Mesenchymal stem cell (in vitro differentiated cells and primary cell): ENCODE results near the gene CLTC.

ENCODE experiments used
- DNase-seq: peaks from one replicate; pipeline ENCODE4 v3.0.0-alpha.2; 2013
- H2AFZ ChIP-seq: one replicate; pipeline ENCODE4 v1.6.1; 2013; ENCODE audit warnings: low read depth, mild to moderate bottlenecking, control low read depth, inconsistent platforms, low read length, moderate library complexity
- H2AK5ac ChIP-seq: 2 replicates; pipeline ENCODE4 v1.6.1; 2013; ENCODE audit warnings: low read length, moderate library complexity, mild to moderate bottlenecking, inconsistent platforms; ENCODE audit not compliant: severe bottlenecking
- H2BK120ac ChIP-seq: one replicate; pipeline ENCODE4 v1.6.1; 2013; ENCODE audit warnings: low read depth, mild to moderate bottlenecking, inconsistent platforms, low read length, moderate library complexity
- H2BK12ac ChIP-seq, 2 experiments: one replicate each; pipeline ENCODE4 v1.6.1; 2013; ENCODE audit warnings: inconsistent platforms in 2 of 2, low read length in 2 of 2, mild to moderate bottlenecking in 2 of 2, moderate library complexity in 2 of 2, control low read depth in 1 of 2
- H2BK15ac ChIP-seq: one replicate; pipeline ENCODE4 v1.6.1; 2013; ENCODE audit warnings: mild to moderate bottlenecking, low read depth, inconsistent platforms; ENCODE audit not compliant: poor library complexity, severe bottlenecking
- H2BK5ac ChIP-seq: 2 replicates; pipeline ENCODE4 v1.6.1; 2013; ENCODE audit warnings: low read depth, mild to moderate bottlenecking, low read length, control low read depth, inconsistent platforms; ENCODE audit not compliant: poor library complexity, severe bottlenecking
- H3K14ac ChIP-seq, 2 experiments: one replicate each; pipeline ENCODE4 v1.6.1; 2013; ENCODE audit warnings: inconsistent platforms in 2 of 2, low read length in 2 of 2, control low read depth in 1 of 2, mild to moderate bottlenecking in 1 of 2, moderate library complexity in 1 of 2
- H3K18ac ChIP-seq, 2 experiments: one replicate each; pipeline ENCODE4 v1.6.1; 2013; ENCODE audit warnings: inconsistent platforms in 2 of 2, low read length in 2 of 2, control low read depth in 1 of 2, low read depth in 1 of 2, mild to moderate bottlenecking in 1 of 2
- H3K23ac ChIP-seq, 2 experiments: one replicate each; pipeline ENCODE4 v1.6.1; 2013; ENCODE audit warnings: inconsistent platforms in 2 of 2, low read length in 2 of 2, mild to moderate bottlenecking in 2 of 2, moderate library complexity in 2 of 2, control low read depth in 1 of 2
- H3K27ac ChIP-seq: 2 replicates; pipeline ENCODE4 v1.5.1; 2013; ENCODE audit warnings: mild to moderate bottlenecking, moderate library complexity, low read length, control low read depth, inconsistent platforms; ENCODE audit not compliant: poor library complexity, severe bottlenecking
- H3K27me3 ChIP-seq, 2 experiments: 2 replicates each; pipeline versions ENCODE4 v1.6.1 to v1.7.0; 2013; ENCODE audit warnings: low read length in 2 of 2, mild to moderate bottlenecking in 2 of 2, moderate library complexity in 2 of 2, control low read depth in 1 of 2, inconsistent platforms in 1 of 2; ENCODE audit not compliant: control insufficient read depth in 1 of 2, insufficient read depth in 1 of 2
- H3K36me3 ChIP-seq, 2 experiments: 2 replicates each; pipeline versions ENCODE4 v1.6.1 to v1.7.0; 2013; ENCODE audit warnings: low read length in 2 of 2, control low read depth in 1 of 2, inconsistent platforms in 1 of 2, low read depth in 1 of 2, mild to moderate bottlenecking in 1 of 2; ENCODE audit not compliant: insufficient read depth in 2 of 2, control insufficient read depth in 1 of 2
- H3K4ac ChIP-seq, 2 experiments: one replicate each; pipeline ENCODE4 v1.6.1; 2013; ENCODE audit warnings: inconsistent platforms in 2 of 2, low read length in 2 of 2, mild to moderate bottlenecking in 2 of 2, moderate library complexity in 2 of 2, control low read depth in 1 of 2, low read depth in 1 of 2
- H3K4me1 ChIP-seq: 2 replicates; pipeline ENCODE4 v1.6.1; 2013; ENCODE audit warnings: low read depth, low read length, control low read depth; ENCODE audit not compliant: control insufficient read depth, insufficient read depth
- H3K4me2 ChIP-seq: 2 replicates; pipeline ENCODE4 v1.6.1; 2013; ENCODE audit warnings: low read length, mild to moderate bottlenecking, inconsistent platforms; ENCODE audit not compliant: poor library complexity, severe bottlenecking
- H3K4me3 ChIP-seq, 2 experiments: 2 replicates each; pipeline versions ENCODE4 v1.5.1 to v1.7.0; 2013; ENCODE audit warnings: low read length in 2 of 2, mild to moderate bottlenecking in 2 of 2, control low read depth in 1 of 2, low read depth in 1 of 2; ENCODE audit not compliant: insufficient read depth in 1 of 2
- H3K79me1 ChIP-seq: replicated peaks from 2 replicates; pipeline ENCODE4 v1.6.1; 2013; ENCODE audit warnings: mild to moderate bottlenecking, control low read depth, low read length, inconsistent platforms; ENCODE audit not compliant: poor library complexity, severe bottlenecking
- H3K9ac ChIP-seq: 2 replicates; pipeline ENCODE4 v1.7.0; 2013; ENCODE audit warnings: mild to moderate bottlenecking, low read length, moderate library complexity
- H3K9me3 ChIP-seq: 2 replicates; pipeline ENCODE4 v1.7.0; 2013; ENCODE audit warnings: mild to moderate bottlenecking, low read length; ENCODE audit not compliant: control insufficient read depth
- H4K8ac ChIP-seq: one replicate; pipeline ENCODE4 v1.6.1; 2013; ENCODE audit warnings: inconsistent platforms, mild to moderate bottlenecking, low read length, moderate library complexity
- H4K91ac ChIP-seq: one replicate; pipeline ENCODE4 v1.6.1; 2013; ENCODE audit warnings: mild to moderate bottlenecking, low read length, inconsistent platforms
- WGBS: methylation state at CpG from one replicate; pipeline ENCODE4 v1.1.7; 2013; ENCODE audit warnings: mixed read lengths; 5-methylcytosine and 5-hydroxymethylcytosine counted together

Gene CLTC

DNA sequence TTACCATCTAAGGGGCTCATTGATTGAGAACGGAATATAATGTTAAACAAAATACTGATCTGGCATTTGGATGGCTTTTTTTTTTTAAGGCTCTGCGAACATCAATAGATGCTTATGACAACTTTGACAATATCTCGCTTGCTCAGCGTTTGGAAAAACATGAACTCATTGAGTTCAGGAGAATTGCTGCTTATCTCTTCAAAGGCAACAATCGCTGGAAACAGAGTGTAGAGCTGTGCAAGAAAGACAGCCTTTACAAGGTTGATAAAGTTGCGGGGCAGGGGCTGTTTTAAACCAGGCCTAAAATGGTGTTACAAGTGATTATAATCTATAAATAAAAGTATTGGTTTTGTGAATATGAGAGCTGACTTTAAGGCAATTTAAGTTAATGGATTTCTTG lies 65.3 kb downstream of the CLTC start:
- H3K79me1 ChIP-seq = peaks cover 3% of the 10 kb centered on the region
- H4K91ac ChIP-seq = no peak overlapping the region

DNA sequence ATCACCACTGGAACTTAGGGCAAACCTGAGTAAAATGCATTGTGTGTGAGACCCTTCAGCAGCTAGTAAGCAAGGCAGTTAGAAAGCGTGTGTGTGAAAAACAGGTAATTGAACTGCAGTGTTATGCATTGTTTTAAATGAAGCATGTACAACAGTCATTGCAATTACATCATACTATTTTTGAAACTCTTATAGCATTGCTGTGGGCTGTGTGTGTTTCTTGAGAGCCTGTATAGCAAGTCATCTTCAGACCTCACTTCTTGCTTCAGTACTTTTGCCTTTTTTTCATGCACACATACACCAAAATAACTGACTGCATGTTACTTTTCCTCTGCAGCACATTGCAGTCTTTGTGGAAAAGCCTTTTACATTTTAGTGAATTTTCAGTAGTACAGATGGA lies 68.3 kb downstream of the CLTC start:
- WGBS = no CpG with 5 or more reads among the region's 1 CpG
- Histone ChIP-seq H2AFZ (no peak overlapping the region), H2AK5ac (no peak overlapping the region), H3K4ac (no peak overlapping the region), H3K27me3 (no peaks in the 10 kb centered on the region), H2BK5ac (no peak overlapping the region), H3K9me3 (no peaks in the 10 kb centered on the region), H3K4me3 (no peak overlapping the region), H3K9ac (peak overlapping the region; percentile 26), H3K27ac (no peak overlapping the region), H2BK120ac (no peak overlapping the region), H3K4me1 (no peaks in the 10 kb centered on the region), H3K18ac (no peak overlapping the region), H2BK12ac (no peak overlapping the region), H4K8ac (no peak overlapping the region), H2BK15ac (no peak overlapping the region), H3K23ac (no peak overlapping the region), H3K4me2 (no peak overlapping the region), H3K79me1 (peaks cover 3% of the 10 kb centered on the region), H4K91ac (no peak overlapping the region), H3K36me3 (peaks cover 14 to 98% of the 10 kb centered on the region in 2 experiments), H3K14ac (no peak overlapping the region)
- no peak for DNase-seq

More for the DNA sequence above, 65.3 kb downstream of the CLTC start:
- Histone ChIP-seq H2AFZ (no peak overlapping the region), H2BK120ac (no peak overlapping the region), H3K4me2 (no peak overlapping the region), H3K27ac (no peak overlapping the region), H2BK15ac (no peak overlapping the region), H2AK5ac (no peak overlapping the region), H3K18ac (no peak overlapping the region), H4K8ac (no peak overlapping the region), H3K4me1 (no peaks in the 10 kb centered on the region), H3K23ac (no peak overlapping the region), H3K4ac (no peak overlapping the region), H2BK12ac (no peak overlapping the region), H2BK5ac (no peak overlapping the region), H3K9ac (no peak overlapping the region), H3K9me3 (no peaks in the 10 kb centered on the region), H3K27me3 (no peaks in the 10 kb centered on the region), H3K36me3 (peaks cover 7 to 100% of the 10 kb centered on the region in 2 experiments), H3K4me3 (no peak overlapping the region), H3K14ac (no peak overlapping the region)
- 97% methylated on average over 6 of the region's 6 CpGs for WGBS
- no peak for DNase-seq

DNA sequence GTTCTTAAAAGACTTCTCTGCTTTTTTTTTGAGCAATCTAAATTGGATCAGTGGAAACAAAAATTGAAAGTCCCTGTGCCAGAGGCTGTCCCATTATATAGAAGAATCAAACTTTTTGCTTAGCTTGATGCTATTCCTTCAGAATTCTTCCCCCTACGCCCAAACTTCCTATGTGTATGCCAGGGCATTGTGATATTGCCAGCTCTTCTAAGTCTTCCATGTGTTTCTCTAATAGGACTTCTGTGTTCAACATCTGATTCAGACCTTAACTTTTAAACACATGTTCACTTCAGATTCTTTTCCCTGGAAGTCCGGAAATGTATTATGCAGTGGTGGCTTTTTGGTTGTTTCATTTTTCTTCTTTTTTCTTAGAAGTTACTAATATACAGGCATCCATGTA lies 68.8 kb downstream of the CLTC start:
- no peaks in the 10 kb centered on the region for H3K9me3 ChIP-seq
- H4K8ac ChIP-seq = no peak overlapping the region
- no peak overlapping the region for H3K4me3 ChIP-seq
- no peak overlapping the region for H2BK5ac ChIP-seq
- H3K36me3 ChIP-seq = peaks cover 19 to 98% of the 10 kb centered on the region in 2 experiments
- no peak overlapping the region for H2BK15ac ChIP-seq
- H3K4me2 ChIP-seq = no peak overlapping the region
- H3K14ac ChIP-seq = no peak overlapping the region
- no peak overlapping the region for H3K27ac ChIP-seq
- no peaks in the 10 kb centered on the region for H3K27me3 ChIP-seq
- H3K4me1 ChIP-seq = no peaks in the 10 kb centered on the region
- no peak overlapping the region for H3K18ac ChIP-seq
- no peak overlapping the region for H3K4ac ChIP-seq
- no peak overlapping the region for H3K23ac ChIP-seq
- H2AK5ac ChIP-seq = no peak overlapping the region
- 100% methylated on average over 1 of the region's 2 CpGs for WGBS
- no peak overlapping the region for H2AFZ ChIP-seq
- peaks cover 4% of the 10 kb centered on the region for H3K79me1 ChIP-seq
- no peak overlapping the region for H4K91ac ChIP-seq
- DNase-seq = no peak
- no peak overlapping the region for H2BK12ac ChIP-seq
- H2BK120ac ChIP-seq = no peak overlapping the region
- peak overlapping the region; percentile 13 for H3K9ac ChIP-seq

DNA sequence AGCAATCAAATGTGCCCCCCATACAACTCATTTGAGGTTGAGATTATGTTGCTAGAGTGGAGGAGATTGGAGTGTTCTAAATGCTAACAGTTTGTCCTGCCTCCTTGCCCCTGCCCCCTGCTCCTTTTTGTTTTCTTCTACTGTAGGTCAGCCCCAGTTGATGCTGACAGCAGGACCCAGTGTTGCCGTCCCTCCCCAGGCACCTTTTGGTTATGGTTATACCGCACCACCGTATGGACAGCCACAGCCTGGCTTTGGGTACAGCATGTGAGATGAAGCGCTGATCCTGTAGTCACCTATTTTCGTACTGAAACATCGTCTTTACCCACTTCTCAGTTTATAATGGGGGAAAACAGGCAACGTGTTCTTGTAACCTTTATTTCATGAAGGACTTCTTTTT lies 73.9 kb downstream of the CLTC start:
- Histone ChIP-seq H3K9ac (no peak overlapping the region), H3K4me2 (no peak overlapping the region), H3K14ac (no peak overlapping the region), H2AFZ (no peak overlapping the region), H3K4me1 (no peaks in the 10 kb centered on the region), H3K27ac (no peak overlapping the region), H3K4me3 (no peak overlapping the region), H2AK5ac (no peak overlapping the region), H2BK15ac (no peak overlapping the region), H4K91ac (no peak overlapping the region), H3K79me1 (peaks cover 7% of the 10 kb centered on the region), H3K27me3 (no peaks in the 10 kb centered on the region), H3K36me3 (peaks cover 26 to 98% of the 10 kb centered on the region in 2 experiments), H2BK5ac (no peak overlapping the region), H3K18ac (no peak overlapping the region), H3K9me3 (no peaks in the 10 kb centered on the region), H2BK12ac (peak overlapping the region in 1 of 2 experiments; percentile 39), H4K8ac (no peak overlapping the region), H3K4ac (no peak overlapping the region), H2BK120ac (no peak overlapping the region), H3K23ac (no peak overlapping the region)
- WGBS = 94% methylated on average over 6 of the region's 7 CpGs
- DNase-seq = no peak
